ENCODE measurements around the gene NALCN. TPM values are rescaled to one million over a fixed set of nuclear protein-coding genes. Genes with fewer than 3 reads are reported as not detected.

The NALCN gene
- total and polyA plus RNA-seq, 2 experiments from 2014 or later, result 0.50 to 0.87 TPM

DNA sequence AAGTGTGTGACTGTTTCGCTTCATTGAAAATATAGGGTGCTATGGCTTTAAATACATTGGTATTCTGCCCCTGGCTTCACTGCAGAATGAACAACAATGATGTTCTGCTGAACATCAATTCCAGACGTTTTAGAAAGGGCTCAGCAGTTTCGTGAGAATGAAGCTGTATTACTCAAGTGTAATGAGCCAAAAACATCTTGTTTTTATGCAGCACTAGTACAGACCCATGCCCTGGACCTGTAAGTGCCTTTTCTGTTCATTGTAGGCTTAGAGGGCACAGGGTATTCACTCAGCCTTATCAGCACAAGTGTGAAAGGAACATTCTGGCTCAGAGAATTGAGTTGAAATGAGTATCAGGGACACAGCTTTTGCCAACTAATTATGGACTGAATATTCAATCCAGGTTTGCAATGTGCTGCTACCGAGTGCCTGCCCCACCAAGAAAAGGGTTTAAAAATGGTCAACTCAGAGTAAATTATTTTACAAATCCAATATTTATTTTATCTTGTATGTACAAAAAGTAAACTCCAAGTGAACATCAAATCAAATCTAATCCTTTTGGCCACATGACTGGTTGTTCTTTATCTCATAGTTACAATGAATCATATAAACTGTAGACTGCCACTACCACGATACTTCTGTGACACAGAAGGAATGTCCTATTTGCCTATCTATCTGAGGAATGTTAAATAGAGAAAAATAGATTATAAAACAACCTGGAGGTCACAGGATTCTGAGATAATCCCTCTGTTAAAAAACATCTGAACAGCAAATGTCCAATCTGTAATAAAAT is 362.8 kb downstream of the NALCN start (continued):
- TF ChIP-seq, protein P1, sequence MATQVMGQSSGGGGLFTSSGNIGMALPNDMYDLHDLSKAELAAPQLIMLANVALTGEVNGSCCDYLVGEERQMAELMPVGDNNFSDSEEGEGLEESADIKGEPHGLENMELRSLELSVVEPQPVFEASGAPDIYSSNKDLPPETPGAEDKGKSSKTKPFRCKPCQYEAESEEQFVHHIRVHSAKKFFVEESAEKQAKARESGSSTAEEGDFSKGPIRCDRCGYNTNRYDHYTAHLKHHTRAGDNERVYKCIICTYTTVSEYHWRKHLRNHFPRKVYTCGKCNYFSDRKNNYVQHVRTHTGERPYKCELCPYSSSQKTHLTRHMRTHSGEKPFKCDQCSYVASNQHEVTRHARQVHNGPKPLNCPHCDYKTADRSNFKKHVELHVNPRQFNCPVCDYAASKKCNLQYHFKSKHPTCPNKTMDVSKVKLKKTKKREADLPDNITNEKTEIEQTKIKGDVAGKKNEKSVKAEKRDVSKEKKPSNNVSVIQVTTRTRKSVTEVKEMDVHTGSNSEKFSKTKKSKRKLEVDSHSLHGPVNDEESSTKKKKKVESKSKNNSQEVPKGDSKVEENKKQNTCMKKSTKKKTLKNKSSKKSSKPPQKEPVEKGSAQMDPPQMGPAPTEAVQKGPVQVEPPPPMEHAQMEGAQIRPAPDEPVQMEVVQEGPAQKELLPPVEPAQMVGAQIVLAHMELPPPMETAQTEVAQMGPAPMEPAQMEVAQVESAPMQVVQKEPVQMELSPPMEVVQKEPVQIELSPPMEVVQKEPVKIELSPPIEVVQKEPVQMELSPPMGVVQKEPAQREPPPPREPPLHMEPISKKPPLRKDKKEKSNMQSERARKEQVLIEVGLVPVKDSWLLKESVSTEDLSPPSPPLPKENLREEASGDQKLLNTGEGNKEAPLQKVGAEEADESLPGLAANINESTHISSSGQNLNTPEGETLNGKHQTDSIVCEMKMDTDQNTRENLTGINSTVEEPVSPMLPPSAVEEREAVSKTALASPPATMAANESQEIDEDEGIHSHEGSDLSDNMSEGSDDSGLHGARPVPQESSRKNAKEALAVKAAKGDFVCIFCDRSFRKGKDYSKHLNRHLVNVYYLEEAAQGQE (IDR thresholded peaks at IDR 0.05; ENCODE audit: unreplicated experiment), result no peak
- TF ChIP-seq JUNB (IDR thresholded peaks at IDR 0.05; ENCODE audit: unreplicated experiment) (no peak), ZNF114 (CRISPR knock-in tag; IDR thresholded peaks at IDR 0.05) (no peak), EZH2phosphoT487 (IDR thresholded peaks at IDR 0.05; ENCODE audit: unreplicated experiment) (no peak), EZH2 (IDR thresholded peaks at IDR 0.05; ENCODE audit: low read depth, unreplicated experiment) (no peak)
- TF ChIP-seq, protein P2, sequence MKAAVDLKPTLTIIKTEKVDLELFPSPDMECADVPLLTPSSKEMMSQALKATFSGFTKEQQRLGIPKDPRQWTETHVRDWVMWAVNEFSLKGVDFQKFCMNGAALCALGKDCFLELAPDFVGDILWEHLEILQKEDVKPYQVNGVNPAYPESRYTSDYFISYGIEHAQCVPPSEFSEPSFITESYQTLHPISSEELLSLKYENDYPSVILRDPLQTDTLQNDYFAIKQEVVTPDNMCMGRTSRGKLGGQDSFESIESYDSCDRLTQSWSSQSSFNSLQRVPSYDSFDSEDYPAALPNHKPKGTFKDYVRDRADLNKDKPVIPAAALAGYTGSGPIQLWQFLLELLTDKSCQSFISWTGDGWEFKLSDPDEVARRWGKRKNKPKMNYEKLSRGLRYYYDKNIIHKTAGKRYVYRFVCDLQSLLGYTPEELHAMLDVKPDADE (IDR thresholded peaks at IDR 0.05), result no peak

DNA sequence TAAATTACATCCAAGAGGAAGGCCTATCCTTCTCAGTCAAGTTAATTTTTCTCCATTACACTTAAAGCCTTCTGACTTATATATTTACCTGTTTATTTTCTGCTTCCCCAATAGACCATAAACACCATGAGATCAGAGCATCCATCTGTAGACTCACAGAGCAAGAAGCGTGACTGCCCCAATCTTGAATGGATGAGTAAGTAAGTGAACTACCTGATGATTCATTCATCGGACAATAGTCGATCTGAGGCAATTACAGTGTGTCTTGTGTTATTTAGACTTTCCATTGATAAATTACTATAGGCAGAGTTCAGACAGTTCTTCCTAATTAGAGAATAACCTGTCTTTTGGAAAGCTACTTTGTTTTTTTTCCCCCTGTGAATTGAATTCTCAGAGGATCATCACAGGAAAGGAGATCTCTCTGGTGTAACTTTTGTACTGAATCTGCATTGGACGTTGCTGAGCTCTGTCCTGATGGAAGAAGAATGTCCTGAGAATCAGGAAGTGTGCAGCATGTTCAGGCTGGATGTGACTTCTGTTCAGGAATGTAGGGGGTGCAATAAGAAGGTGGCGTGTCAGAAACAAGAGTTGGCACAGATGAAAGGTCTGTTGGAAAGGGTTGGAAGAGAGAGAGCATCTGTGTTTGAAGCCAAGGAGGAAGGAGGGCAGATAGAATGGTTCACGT is 367.0 kb downstream of the NALCN start:
- Mint-ChIP-seq H3K4me1 (no peaks in the 10 kb centered on the region), H3K4me3 (no peak overlapping the region), H3K9me3 (peaks cover 10% of the 10 kb centered on the region), H3K36me3 (ENCODE audit: low read depth) (0 out of 3 replicates have a peak, but pooled peaks cover 6% of the 10 kb centered on the region), H3K27me3 (ENCODE audit: insufficient read depth, low read depth, poor library complexity) (peaks cover 2% of the 10 kb centered on the region), H3K27ac (no peak overlapping the region)
- Histone ChIP-seq H3K9me2 (ENCODE audit: insufficient read depth) (no peaks in the 10 kb centered on the region), H3K4me2 (no peak overlapping the region), H3K4me1 (ENCODE audit: insufficient read depth) (no peaks in the 10 kb centered on the region), H3K4me3 (no peak overlapping the region), H3K36me3 (ENCODE audit: insufficient read depth) (no peaks in the 10 kb centered on the region), H3K79me2 (replicated peaks; ENCODE audit: insufficient read depth) (no peaks in the 10 kb centered on the region), H4K20me1 (replicated peaks; ENCODE audit: insufficient read depth) (no peaks in the 10 kb centered on the region), H3K27me3 (ENCODE audit: insufficient read depth) (no peaks in the 10 kb centered on the region), H3F3A (replicated peaks; ENCODE audit: low read depth) (no peaks in the 10 kb centered on the region), H3K27ac (ENCODE audit: low read depth) (no peak overlapping the region), H2AFZ (no peak overlapping the region)
- ATAC-seq (no peak), DNase-seq (ENCODE audit: low spot score) (no peak)
- TF ChIP-seq NANOG (IDR thresholded peaks at IDR 0.05; ENCODE audit: borderline replicate concordance), result no peak
- TF ChIP-seq, protein P3, sequence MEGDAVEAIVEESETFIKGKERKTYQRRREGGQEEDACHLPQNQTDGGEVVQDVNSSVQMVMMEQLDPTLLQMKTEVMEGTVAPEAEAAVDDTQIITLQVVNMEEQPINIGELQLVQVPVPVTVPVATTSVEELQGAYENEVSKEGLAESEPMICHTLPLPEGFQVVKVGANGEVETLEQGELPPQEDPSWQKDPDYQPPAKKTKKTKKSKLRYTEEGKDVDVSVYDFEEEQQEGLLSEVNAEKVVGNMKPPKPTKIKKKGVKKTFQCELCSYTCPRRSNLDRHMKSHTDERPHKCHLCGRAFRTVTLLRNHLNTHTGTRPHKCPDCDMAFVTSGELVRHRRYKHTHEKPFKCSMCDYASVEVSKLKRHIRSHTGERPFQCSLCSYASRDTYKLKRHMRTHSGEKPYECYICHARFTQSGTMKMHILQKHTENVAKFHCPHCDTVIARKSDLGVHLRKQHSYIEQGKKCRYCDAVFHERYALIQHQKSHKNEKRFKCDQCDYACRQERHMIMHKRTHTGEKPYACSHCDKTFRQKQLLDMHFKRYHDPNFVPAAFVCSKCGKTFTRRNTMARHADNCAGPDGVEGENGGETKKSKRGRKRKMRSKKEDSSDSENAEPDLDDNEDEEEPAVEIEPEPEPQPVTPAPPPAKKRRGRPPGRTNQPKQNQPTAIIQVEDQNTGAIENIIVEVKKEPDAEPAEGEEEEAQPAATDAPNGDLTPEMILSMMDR (conservative IDR thresholded peaks at IDR 0.05; ENCODE audit: low read depth in 2 of 2), result no peak
- TF ChIP-seq, protein P4, sequence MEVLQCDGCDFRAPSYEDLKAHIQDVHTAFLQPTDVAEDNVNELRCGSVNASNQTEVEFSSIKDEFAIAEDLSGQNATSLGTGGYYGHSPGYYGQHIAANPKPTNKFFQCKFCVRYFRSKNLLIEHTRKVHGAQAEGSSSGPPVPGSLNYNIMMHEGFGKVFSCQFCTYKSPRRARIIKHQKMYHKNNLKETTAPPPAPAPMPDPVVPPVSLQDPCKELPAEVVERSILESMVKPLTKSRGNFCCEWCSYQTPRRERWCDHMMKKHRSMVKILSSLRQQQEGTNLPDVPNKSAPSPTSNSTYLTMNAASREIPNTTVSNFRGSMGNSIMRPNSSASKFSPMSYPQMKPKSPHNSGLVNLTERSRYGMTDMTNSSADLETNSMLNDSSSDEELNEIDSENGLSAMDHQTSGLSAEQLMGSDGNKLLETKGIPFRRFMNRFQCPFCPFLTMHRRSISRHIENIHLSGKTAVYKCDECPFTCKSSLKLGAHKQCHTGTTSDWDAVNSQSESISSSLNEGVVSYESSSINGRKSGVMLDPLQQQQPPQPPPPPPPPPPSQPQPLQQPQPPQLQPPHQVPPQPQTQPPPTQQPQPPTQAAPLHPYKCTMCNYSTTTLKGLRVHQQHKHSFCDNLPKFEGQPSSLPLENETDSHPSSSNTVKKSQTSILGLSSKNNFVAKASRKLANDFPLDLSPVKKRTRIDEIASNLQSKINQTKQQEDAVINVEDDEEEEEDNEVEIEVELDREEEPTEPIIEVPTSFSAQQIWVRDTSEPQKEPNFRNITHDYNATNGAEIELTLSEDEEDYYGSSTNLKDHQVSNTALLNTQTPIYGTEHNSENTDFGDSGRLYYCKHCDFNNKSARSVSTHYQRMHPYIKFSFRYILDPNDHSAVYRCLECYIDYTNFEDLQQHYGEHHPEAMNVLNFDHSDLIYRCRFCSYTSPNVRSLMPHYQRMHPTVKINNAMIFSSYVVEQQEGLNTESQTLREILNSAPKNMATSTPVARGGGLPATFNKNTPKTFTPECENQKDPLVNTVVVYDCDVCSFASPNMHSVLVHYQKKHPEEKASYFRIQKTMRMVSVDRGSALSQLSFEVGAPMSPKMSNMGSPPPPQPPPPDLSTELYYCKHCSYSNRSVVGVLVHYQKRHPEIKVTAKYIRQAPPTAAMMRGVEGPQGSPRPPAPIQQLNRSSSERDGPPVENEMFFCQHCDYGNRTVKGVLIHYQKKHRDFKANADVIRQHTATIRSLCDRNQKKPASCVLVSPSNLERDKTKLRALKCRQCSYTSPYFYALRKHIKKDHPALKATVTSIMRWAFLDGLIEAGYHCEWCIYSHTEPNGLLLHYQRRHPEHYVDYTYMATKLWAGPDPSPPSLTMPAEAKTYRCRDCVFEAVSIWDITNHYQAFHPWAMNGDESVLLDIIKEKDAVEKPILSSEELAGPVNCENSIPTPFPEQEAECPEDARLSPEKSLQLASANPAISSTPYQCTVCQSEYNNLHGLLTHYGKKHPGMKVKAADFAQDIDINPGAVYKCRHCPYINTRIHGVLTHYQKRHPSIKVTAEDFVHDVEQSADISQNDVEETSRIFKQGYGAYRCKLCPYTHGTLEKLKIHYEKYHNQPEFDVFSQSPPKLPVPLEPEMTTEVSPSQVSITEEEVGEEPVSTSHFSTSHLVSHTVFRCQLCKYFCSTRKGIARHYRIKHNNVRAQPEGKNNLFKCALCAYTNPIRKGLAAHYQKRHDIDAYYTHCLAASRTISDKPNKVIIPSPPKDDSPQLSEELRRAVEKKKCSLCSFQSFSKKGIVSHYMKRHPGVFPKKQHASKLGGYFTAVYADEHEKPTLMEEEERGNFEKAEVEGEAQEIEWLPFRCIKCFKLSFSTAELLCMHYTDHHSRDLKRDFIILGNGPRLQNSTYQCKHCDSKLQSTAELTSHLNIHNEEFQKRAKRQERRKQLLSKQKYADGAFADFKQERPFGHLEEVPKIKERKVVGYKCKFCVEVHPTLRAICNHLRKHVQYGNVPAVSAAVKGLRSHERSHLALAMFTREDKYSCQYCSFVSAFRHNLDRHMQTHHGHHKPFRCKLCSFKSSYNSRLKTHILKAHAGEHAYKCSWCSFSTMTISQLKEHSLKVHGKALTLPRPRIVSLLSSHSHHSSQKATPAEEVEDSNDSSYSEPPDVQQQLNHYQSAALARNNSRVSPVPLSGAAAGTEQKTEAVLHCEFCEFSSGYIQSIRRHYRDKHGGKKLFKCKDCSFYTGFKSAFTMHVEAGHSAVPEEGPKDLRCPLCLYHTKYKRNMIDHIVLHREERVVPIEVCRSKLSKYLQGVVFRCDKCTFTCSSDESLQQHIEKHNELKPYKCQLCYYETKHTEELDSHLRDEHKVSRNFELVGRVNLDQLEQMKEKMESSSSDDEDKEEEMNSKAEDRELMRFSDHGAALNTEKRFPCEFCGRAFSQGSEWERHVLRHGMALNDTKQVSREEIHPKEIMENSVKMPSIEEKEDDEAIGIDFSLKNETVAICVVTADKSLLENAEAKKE (CRISPR knock-in tag; IDR thresholded peaks at IDR 0.05), result no peak
